Effector memory CD8-positive, alpha-beta T cell (primary cell): ENCODE measurements around the gene TPM2.

ENCODE experiments used
- ATAC-seq: fragments of 150-1000 bp; cut with Tn5 transposase; replicated peaks from 2 replicates; pipeline ENCODE4 v1.10.0; 2021; ENCODE audit warnings: mild to moderate bottlenecking, moderate library complexity
- DNase-seq, 3 experiments: peaks; one replicate each; pipeline ENCODE4 v3.0.0; 2021
- H3K27ac Mint-ChIP-seq, 2 donors: one replicate each; pipeline ENCODE4 v1.8.0; 2022; ENCODE audit warnings: mild to moderate bottlenecking in 2 of 2, mixed read lengths in 2 of 2, moderate library complexity in 2 of 2
- H3K27me3 Mint-ChIP-seq, 2 donors: one replicate each; pipeline ENCODE4 v1.8.0; 2022; ENCODE audit warnings: mixed read lengths in 2 of 2
- H3K36me3 Mint-ChIP-seq: one replicate; pipeline ENCODE4 v1.8.0; 2022; ENCODE audit warnings: mild to moderate bottlenecking, moderate library complexity, mixed read lengths; ENCODE audit not compliant: insufficient read depth
- H3K4me1 Mint-ChIP-seq, 2 donors: one replicate each; pipeline ENCODE4 v1.8.0; 2022; ENCODE audit warnings: low read depth in 2 of 2, mixed read lengths in 2 of 2
- H3K4me3 Mint-ChIP-seq, 2 donors: one replicate each; pipeline ENCODE4 v1.8.0; 2022; ENCODE audit warnings: mild to moderate bottlenecking in 2 of 2, mixed read lengths in 2 of 2, moderate library complexity in 2 of 2
- H3K9me3 Mint-ChIP-seq, 2 donors: one replicate each; pipeline ENCODE4 v1.8.0; 2022; ENCODE audit warnings: mixed read lengths in 2 of 2

TPM2 gene

DNA sequence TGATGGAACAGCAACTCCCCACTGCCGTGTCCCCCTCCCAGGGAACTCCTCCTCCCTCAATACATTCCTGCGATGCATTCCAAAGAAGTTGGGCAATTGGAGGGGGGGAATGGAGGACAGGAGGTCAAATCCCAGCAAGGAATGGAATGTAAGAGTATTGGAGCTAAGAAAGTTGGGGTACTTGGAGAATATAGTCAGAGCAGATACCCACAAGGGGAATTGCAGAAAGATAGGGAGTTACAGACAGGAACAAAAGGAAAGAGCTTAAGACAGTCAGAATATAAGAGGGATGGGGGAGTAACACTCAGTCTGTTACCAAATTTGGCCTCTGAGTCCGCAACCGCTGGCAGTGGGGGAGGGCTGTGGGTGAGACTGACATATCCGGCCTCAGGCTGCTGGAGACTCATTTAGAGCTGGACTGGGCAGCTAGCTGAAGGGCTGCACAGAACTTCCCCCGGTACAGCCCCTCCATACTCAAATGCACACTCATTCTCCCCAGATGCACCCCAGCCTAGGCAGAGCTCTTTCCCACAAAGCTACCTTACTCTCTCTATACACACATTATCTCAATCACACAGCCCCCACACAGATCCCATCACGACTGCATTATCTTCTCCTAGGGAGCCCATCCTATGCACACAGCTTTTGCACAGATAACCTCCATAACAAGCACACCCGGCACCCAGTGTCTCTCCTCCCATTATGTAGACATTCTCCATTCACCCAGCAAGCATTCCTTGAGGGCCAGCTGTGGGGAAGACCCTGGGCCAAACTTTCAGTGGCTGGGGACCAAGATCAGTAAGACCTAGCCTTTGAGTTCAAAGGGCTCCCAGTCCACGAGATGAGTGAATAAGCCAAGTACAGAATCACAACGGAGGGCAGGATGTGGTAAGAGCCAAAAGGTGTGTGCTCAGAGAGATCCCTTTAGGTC is 38.6 kb upstream of the TPM2 start:
- H3K27ac Mint-ChIP-seq, result no peak overlapping the region
- peaks cover 10 to 33% of the 10 kb centered on the region in 2 donors for H3K4me1 Mint-ChIP-seq
- H3K4me3 Mint-ChIP-seq, result no peak overlapping the region
- ATAC-seq, result no peak
- H3K36me3 Mint-ChIP-seq, result peaks cover 32% of the 10 kb centered on the region
- H3K27me3 Mint-ChIP-seq, result no peaks in the 10 kb centered on the region
- no peaks in the 10 kb centered on the region for H3K9me3 Mint-ChIP-seq
- peak in 1 of 3 experiments; percentile 24 for DNase-seq

DNA sequence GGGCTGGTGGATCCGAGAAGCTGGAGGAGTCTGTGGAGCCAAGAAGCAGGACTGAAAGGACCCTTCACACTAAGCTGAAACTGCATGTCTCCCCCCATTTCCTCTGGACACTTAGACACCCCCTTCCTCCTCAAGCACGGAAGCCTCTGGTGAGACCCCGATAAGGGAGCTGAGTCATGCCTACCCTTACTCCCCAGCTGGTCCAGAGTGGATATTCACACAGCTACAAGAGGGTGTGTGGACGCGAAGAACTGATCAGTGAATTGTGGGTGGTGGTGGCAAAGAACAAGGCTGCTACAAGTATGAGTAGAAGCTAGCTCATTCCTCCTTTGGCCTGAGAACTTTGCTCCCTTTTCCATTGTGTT is 37.9 kb upstream of the TPM2 start:
- Mint-ChIP-seq H3K36me3 (peaks cover 39% of the 10 kb centered on the region), H3K4me3 (no peak overlapping the region), H3K27ac (no peak overlapping the region), H3K4me1 (peaks cover 6 to 26% of the 10 kb centered on the region in 2 donors), H3K27me3 (no peaks in the 10 kb centered on the region), H3K9me3 (no peaks in the 10 kb centered on the region)
- ATAC-seq (no peak), DNase-seq (no peak)

DNA sequence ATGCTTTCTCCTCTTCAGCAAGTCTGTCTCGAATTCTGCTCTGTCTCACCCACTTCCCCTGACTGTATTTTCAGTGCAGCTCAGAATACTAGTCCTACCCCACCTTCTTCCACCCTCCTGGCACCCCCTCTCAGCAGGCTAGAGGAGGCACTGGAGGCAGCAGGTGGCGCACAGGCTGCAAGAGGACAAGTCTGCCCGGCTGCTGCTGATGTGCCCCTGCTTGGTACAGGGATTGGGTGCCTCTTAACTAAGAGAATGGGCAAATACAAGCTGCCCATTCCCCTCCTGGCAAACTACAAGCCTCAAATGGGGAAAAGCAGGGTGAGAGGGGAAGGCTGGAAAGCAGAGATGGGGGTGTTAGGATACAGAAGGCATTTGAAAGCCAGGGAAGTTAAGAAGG is 37.2 kb upstream of the TPM2 start:
- Mint-ChIP-seq H3K9me3 (no peaks in the 10 kb centered on the region), H3K27ac (no peak overlapping the region), H3K4me1 (peaks cover 11 to 24% of the 10 kb centered on the region in 2 donors), H3K4me3 (no peak overlapping the region), H3K36me3 (peaks cover 46% of the 10 kb centered on the region), H3K27me3 (no peaks in the 10 kb centered on the region)
- ATAC-seq (peak; percentile 57), DNase-seq (peak; percentile 24 to 35 (median 27))

- DNase-seq (no peak), ATAC-seq (no peak)
- Mint-ChIP-seq H3K27me3 (no peaks in the 10 kb centered on the region), H3K4me3 (no peak overlapping the region), H3K27ac (no peak overlapping the region), H3K9me3 (no peaks in the 10 kb centered on the region), H3K36me3 (peaks cover 59% of the 10 kb centered on the region), H3K4me1 (peaks cover 15 to 19% of the 10 kb centered on the region in 2 donors)
Observed at GRCh38 chr9:35725362-35725761, 35.6 kb upstream of the TPM2 start.

DNA sequence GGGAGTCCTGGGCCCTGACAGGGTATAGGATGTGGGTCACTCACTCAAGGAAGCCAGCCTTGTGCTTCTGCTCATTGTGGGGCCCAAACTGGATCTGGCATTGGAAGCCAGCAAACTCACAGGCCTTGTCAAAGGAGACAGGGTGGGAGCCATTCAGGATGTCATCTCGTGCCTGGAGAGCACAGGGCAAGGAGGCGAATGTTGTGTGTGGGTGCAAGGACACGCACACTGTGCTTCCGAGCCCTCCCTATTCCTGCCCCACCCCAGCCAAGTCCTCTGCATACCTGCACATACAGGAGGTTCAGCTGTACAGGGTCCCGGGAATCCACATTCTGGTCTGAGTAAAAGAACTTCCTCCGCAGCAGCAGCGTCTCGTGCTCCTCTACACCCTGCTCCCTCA is 34.2 kb upstream of the TPM2 start:
- Mint-ChIP-seq H3K9me3 (no peaks in the 10 kb centered on the region), H3K4me3 (no peak overlapping the region), H3K27me3 (no peaks in the 10 kb centered on the region), H3K4me1 (peaks cover 15 to 19% of the 10 kb centered on the region in 2 donors), H3K36me3 (peaks cover 74% of the 10 kb centered on the region), H3K27ac (peak overlapping the region in 1 of 2 donors; percentile 64)
- ATAC-seq (no peak), DNase-seq (no peak)

GRCh38 chr9:35723426-35723825 is 33.7 kb upstream of the TPM2 start:
- Mint-ChIP-seq H3K27ac (peak overlapping the region; percentile 60 to 64), H3K4me3 (no peak overlapping the region), H3K27me3 (no peaks in the 10 kb centered on the region), H3K4me1 (peaks cover 15 to 19% of the 10 kb centered on the region in 2 donors), H3K36me3 (peaks cover 78% of the 10 kb centered on the region), H3K9me3 (no peaks in the 10 kb centered on the region)
- ATAC-seq (no peak), DNase-seq (no peak)

GRCh38 chr9:35719546-35719945 is 29.8 kb upstream of the TPM2 start:
- no peaks in the 10 kb centered on the region for H3K27me3 Mint-ChIP-seq
- peak overlapping the region; percentile 28 to 81 for H3K27ac Mint-ChIP-seq
- ATAC-seq, result no peak
- peaks cover 93% of the 10 kb centered on the region for H3K36me3 Mint-ChIP-seq
- no peak overlapping the region for H3K4me3 Mint-ChIP-seq
- H3K4me1 Mint-ChIP-seq, result peaks cover 9 to 20% of the 10 kb centered on the region in 2 donors
- no peak for DNase-seq
- H3K9me3 Mint-ChIP-seq, result no peaks in the 10 kb centered on the region

DNA sequence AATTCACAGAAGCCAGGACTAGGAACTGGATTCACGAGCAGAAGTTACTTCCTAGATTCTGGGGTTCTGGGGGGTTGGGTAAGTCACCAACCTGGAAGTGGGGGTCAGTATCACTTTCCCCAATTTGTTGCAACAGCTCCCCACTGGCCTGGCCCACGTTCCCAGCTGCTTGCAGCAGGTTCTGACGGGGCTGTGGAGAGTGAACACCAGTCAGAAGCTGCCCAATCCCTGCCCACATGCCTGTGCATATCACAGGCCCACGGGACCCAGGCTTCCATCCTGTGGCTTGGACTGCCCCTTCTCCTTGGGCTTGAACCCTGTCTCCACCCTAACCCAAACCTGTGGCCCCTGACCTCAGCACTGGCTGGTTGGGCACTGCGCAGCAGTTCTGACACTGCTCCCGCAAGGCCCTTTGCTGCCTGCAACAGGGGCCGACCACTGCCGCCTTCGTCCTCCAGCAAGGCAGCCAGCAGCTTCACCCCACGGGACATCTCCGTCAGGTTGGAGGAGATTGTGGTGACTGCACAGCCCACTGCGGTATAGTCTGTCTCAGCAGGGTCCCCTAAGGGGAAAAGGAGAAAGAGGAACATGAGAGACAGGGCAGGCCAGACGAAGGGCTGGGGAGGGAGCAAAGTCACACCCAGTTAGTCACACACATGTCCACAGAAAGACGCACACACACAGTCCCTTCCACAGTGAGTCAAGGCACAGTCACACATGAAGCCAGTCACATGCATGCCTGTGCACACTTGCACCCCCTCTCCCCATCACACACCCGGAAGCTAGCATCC is 29.2 kb upstream of the TPM2 start:
- Mint-ChIP-seq H3K4me3 (no peak overlapping the region), H3K36me3 (peaks cover 90% of the 10 kb centered on the region)
- ATAC-seq, result peak; percentile 54

DNA sequence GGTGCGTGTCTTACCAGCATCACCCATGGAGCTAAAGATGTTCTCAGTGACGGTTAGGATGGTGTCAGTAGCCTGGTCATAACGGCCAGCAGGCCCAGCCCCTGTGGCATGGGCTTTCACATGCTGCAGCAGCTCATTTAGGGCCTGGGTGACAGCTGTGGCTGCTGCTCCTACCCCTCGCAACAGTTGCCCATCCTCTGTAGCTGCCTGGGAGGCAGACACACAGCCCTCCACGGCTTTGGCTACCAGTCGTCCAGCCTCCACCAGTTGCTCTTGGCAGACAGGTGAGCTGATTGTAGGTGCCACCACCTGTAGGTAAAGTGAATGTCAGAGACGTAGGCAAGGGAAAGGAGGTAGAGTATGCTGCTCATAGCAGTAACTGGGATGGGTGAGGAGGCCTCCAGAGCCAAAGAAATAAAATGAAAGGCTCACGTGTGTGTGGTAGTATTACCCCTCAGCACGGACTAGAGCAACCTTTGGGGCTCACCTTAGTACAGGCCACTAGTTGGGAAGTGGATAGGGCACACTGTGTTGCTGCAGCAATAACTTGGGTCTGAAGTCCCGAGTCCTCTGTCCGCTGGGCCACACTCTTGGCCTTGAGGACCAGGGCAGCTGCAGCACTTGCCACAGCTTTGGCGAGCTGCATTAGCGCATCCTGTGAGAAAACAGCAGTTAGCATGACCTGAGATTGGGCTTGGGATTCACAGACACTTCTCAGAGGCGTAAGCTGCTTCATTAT is 27.6 kb upstream of the TPM2 start:
- Mint-ChIP-seq H3K4me1 (peaks cover 7 to 18% of the 10 kb centered on the region in 2 donors), H3K27me3 (no peaks in the 10 kb centered on the region), H3K36me3 (peaks cover 91% of the 10 kb centered on the region), H3K9me3 (no peaks in the 10 kb centered on the region), H3K4me3 (no peak overlapping the region), H3K27ac (peak overlapping the region; percentile 68 to 69)
- no peak for ATAC-seq
- no peak for DNase-seq

More for the DNA sequence above, 29.2 kb upstream of the TPM2 start:
- peaks cover 7 to 19% of the 10 kb centered on the region in 2 donors for H3K4me1 Mint-ChIP-seq
- peak overlapping the region in 1 of 2 donors; percentile 81 for H3K27ac Mint-ChIP-seq
- DNase-seq, result no peak
- H3K27me3 Mint-ChIP-seq, result no peaks in the 10 kb centered on the region
- H3K9me3 Mint-ChIP-seq, result no peaks in the 10 kb centered on the region

DNA sequence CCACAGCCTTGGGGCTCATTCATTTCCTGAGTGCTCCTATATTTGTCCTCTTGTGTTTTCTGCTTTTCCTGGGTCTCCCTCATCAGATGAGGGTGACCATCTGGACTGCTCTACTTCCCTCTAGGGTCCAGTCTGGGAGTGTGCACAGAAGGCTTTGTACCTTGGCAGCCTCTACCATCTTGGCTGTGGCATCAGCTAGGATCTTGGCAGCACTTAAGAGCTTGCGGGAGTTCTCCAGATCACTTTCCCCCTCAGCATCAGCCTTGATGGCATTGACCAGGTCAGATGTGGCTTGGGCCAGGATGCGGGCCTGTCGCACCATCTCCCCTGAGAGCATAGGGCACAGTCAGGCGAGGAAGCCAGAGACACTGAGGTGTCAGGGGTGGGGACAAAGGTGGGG is 26.5 kb upstream of the TPM2 start:
- Mint-ChIP-seq H3K4me3 (no peak overlapping the region), H3K9me3 (no peaks in the 10 kb centered on the region), H3K36me3 (peaks cover 91% of the 10 kb centered on the region), H3K4me1 (peaks cover 5 to 10% of the 10 kb centered on the region in 2 donors), H3K27me3 (no peaks in the 10 kb centered on the region), H3K27ac (peak overlapping the region; percentile 69 to 79)
- no peak for ATAC-seq
- no peak for DNase-seq

- H3K27me3 Mint-ChIP-seq, result no peaks in the 10 kb centered on the region
- H3K36me3 Mint-ChIP-seq, result peaks cover 91% of the 10 kb centered on the region
- H3K4me3 Mint-ChIP-seq, result no peak overlapping the region
- peak overlapping the region; percentile 63 to 85 for H3K27ac Mint-ChIP-seq
- ATAC-seq, result no peak
- DNase-seq, result no peak
- H3K4me1 Mint-ChIP-seq, result peaks cover 5 to 10% of the 10 kb centered on the region in 2 donors
- H3K9me3 Mint-ChIP-seq, result no peaks in the 10 kb centered on the region
Observed at GRCh38 chr9:35714579-35715252, 25.0 kb upstream of the TPM2 start.

DNA sequence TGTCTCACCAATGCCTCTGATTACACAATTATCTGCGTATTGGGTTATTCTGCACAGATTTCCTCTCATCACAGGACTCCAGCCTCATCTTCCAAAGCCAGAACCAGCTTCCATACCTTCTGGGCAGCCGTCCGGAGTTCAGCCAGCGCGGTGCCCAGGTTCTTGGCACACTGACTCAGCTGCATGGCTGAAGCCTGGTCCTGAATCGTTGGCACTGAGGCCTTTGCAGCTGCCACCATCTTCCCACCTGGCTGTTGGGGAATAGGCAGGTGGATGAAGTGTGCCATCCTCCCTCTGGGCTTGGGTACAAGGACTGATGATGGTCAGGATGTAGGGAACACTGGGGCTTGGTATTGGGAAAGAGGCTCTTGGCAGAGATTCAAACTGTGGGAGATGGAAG is 24.4 kb upstream of the TPM2 start:
- no peak overlapping the region for H3K4me3 Mint-ChIP-seq
- DNase-seq (no peak), ATAC-seq (no peak)
- no peaks in the 10 kb centered on the region for H3K27me3 Mint-ChIP-seq
- peaks cover 5 to 10% of the 10 kb centered on the region in 2 donors for H3K4me1 Mint-ChIP-seq
- no peak overlapping the region for H3K27ac Mint-ChIP-seq
- H3K9me3 Mint-ChIP-seq, result no peaks in the 10 kb centered on the region
- H3K36me3 Mint-ChIP-seq, result peaks cover 91% of the 10 kb centered on the region

GRCh38 chr9:35713578-35713977 is 23.9 kb upstream of the TPM2 start:
- DNase-seq (no peak), ATAC-seq (no peak)
- peaks cover 91% of the 10 kb centered on the region for H3K36me3 Mint-ChIP-seq
- H3K4me3 Mint-ChIP-seq, result no peak overlapping the region
- no peaks in the 10 kb centered on the region for H3K9me3 Mint-ChIP-seq
- H3K4me1 Mint-ChIP-seq, result peaks cover 5 to 10% of the 10 kb centered on the region in 2 donors
- no peaks in the 10 kb centered on the region for H3K27me3 Mint-ChIP-seq
- peak overlapping the region in 1 of 2 donors; percentile 57 for H3K27ac Mint-ChIP-seq
